HUES64 (cell line): ENCODE measurements around the gene CDK4.
A peak's percentile ranks its signal among the peaks of the same experiment; 100 is the strongest.

Experiments used
- H3K27ac ChIP-seq: 2 replicates; pipeline ENCODE4 v1.7.0; 2013; ENCODE audit warnings: low read depth, low read length, inconsistent platforms
- H3K27me3 ChIP-seq: 2 replicates; pipeline ENCODE4 v1.6.1; 2013; ENCODE audit warnings: mild to moderate bottlenecking, low read length; ENCODE audit not compliant: insufficient read depth
- H3K36me3 ChIP-seq: 2 replicates; pipeline ENCODE4 v1.6.1; 2013; ENCODE audit warnings: mild to moderate bottlenecking, low read length; ENCODE audit not compliant: insufficient read depth
- H3K4me1 ChIP-seq: 2 replicates; pipeline ENCODE4 v1.6.1; 2013; ENCODE audit warnings: mild to moderate bottlenecking, low read length, moderate library complexity; ENCODE audit not compliant: insufficient read depth
- H3K4me3 ChIP-seq: 2 replicates; pipeline ENCODE4 v1.5.1; 2013; ENCODE audit warnings: mild to moderate bottlenecking, low read length, moderate library complexity
- H3K9ac ChIP-seq: 2 replicates; pipeline ENCODE4 v1.6.1; 2013; ENCODE audit warnings: mild to moderate bottlenecking, low read depth, low read length
- H3K9me3 ChIP-seq: 2 replicates; pipeline ENCODE4 v1.6.1; 2013; ENCODE audit warnings: low read depth, low read length; ENCODE audit not compliant: insufficient read depth
- WGBS: fragments of 150-250, 120-280 bp; methylation state at CpG from one replicate; pipeline ENCODE4 v1.1.7; 2013; ENCODE audit warnings: missing lambda C conversion rate; 5-methylcytosine and 5-hydroxymethylcytosine counted together

Gene CDK4

DNA sequence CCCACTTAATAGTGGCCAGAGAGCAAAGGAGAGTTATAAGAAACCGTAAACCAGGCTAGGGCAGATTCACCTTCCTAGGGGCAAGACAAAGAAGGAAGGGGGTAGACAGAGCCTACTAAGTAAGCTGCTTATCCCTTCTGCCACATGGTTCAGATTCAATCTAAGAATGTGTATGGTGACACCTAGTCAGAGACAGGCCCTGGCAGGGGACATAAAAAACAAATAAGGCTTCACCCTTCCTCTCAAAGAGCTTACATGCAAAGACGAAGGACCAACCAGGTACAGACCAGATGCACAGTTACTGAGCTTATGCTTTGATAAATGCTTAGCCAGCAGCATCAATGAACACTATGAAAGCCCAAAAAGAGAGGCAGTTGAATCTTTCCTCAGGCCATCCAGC is 10.4 kb upstream of the CDK4 start:
- H3K9ac ChIP-seq = no peak overlapping the region
- H3K4me1 ChIP-seq = peaks cover 8% of the 10 kb centered on the region
- H3K27me3 ChIP-seq = peaks cover 64% of the 10 kb centered on the region
- H3K9me3 ChIP-seq = no peaks in the 10 kb centered on the region
- no peak overlapping the region for H3K4me3 ChIP-seq
- no peaks in the 10 kb centered on the region for H3K36me3 ChIP-seq
- 93% methylated on average over 2 of the region's 2 CpGs for WGBS
- no peak overlapping the region for H3K27ac ChIP-seq

GRCh38 chr12:57761391-57761998 is 9.4 kb upstream of the CDK4 start:
- WGBS = 85% methylated on average over 4 of the region's 4 CpGs
- Histone ChIP-seq H3K4me1 (0 out of 2 replicates have a peak, but pooled peaks cover 3% of the 10 kb centered on the region), H3K27me3 (peaks cover 64% of the 10 kb centered on the region), H3K27ac (no peak overlapping the region), H3K9ac (no peak overlapping the region), H3K36me3 (no peaks in the 10 kb centered on the region), H3K9me3 (no peaks in the 10 kb centered on the region), H3K4me3 (no peak overlapping the region)

GRCh38 chr12:57760347-57760982 is 8.4 kb upstream of the CDK4 start:
- H3K4me3 ChIP-seq = no peak overlapping the region
- no peak overlapping the region for H3K27ac ChIP-seq
- peaks cover 64% of the 10 kb centered on the region for H3K27me3 ChIP-seq
- H3K9ac ChIP-seq = no peak overlapping the region
- H3K4me1 ChIP-seq = 0 out of 2 replicates have a peak, but pooled peaks cover 6% of the 10 kb centered on the region
- 96% methylated on average over 1 of the region's 3 CpGs for WGBS
- no peaks in the 10 kb centered on the region for H3K9me3 ChIP-seq
- H3K36me3 ChIP-seq = no peaks in the 10 kb centered on the region

GRCh38 chr12:57759360-57759980 is 7.4 kb upstream of the CDK4 start:
- Histone ChIP-seq H3K36me3 (no peaks in the 10 kb centered on the region), H3K9ac (no peak overlapping the region), H3K4me3 (no peak overlapping the region), H3K9me3 (no peaks in the 10 kb centered on the region), H3K27me3 (peaks cover 57% of the 10 kb centered on the region), H3K4me1 (0 out of 2 replicates have a peak, but pooled peaks cover 6% of the 10 kb centered on the region), H3K27ac (no peak overlapping the region)
- 30% methylated on average over 3 of the region's 3 CpGs for WGBS

GRCh38 chr12:57758552-57759359 is 6.6 kb upstream of the CDK4 start:
- H3K27ac ChIP-seq = no peak overlapping the region
- H3K9ac ChIP-seq = no peak overlapping the region
- H3K9me3 ChIP-seq = no peaks in the 10 kb centered on the region
- peaks cover 57% of the 10 kb centered on the region for H3K27me3 ChIP-seq
- H3K4me1 ChIP-seq = peaks cover 10% of the 10 kb centered on the region; the same call in 1 of the 2 replicates
- H3K4me3 ChIP-seq = no peak overlapping the region
- 91% methylated on average over 25 of the region's 25 CpGs for WGBS
- H3K36me3 ChIP-seq = no peaks in the 10 kb centered on the region

GRCh38 chr12:57757771-57758170 is 5.7 kb upstream of the CDK4 start:
- no peak overlapping the region for H3K9ac ChIP-seq
- H3K4me3 ChIP-seq = no peak overlapping the region
- H3K36me3 ChIP-seq = no peaks in the 10 kb centered on the region
- H3K9me3 ChIP-seq = no peaks in the 10 kb centered on the region
- peaks cover 56% of the 10 kb centered on the region for H3K27me3 ChIP-seq
- 94% methylated on average over 4 of the region's 4 CpGs for WGBS
- peaks cover 16% of the 10 kb centered on the region for H3K4me1 ChIP-seq
- H3K27ac ChIP-seq = no peak overlapping the region

DNA sequence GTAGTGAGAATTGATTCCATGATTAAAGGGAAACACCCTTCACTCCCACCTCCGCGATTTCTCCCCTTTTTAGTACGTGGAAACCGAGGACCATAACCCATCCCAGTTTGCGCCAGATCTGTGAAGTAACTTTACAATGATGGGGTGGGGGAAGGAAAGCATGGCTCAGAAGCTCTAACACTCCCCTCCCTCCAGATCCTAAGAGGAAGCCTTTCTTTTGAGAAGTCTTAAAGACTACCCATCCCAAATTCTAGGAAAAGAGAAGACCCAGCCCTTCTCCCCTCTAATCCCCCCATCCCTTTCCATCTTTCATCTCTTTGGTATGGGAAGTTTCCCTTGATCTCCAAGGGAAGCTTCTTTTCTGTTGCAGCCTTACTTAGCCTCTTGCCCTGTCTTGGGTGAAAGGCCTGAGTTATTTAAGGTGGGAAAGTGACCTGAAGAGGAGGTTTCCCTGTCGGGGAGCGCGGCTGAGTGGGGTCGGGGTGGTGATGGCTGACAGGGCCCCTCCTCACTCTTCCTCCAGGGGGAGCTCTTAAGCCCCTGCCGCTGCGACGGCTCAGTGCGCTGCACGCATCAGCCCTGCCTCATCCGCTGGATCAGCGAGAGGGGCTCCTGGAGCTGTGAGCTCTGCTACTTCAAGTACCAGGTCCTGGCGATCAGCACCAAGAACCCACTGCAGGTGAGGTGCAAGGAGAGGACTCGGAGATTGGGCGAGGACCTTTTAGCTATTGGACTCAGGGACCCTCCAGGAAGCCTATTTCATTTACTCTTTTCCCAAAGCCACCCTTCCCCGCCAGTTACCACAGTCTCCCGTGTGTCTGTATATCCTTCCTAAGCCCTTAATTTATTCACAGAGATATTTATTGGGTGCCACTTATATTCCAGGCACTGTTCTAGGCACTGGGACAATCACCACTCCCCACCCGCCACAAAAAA is 4.6 kb upstream of the CDK4 start:
- Histone ChIP-seq H3K4me3 (peak overlapping the region; percentile 47), H3K9me3 (no peaks in the 10 kb centered on the region), H3K27ac (no peak overlapping the region), H3K9ac (no peak overlapping the region), H3K36me3 (no peaks in the 10 kb centered on the region), H3K27me3 (peaks cover 47% of the 10 kb centered on the region), H3K4me1 (peaks cover 18% of the 10 kb centered on the region)
- 16% methylated on average over 16 of the region's 22 CpGs for WGBS

DNA sequence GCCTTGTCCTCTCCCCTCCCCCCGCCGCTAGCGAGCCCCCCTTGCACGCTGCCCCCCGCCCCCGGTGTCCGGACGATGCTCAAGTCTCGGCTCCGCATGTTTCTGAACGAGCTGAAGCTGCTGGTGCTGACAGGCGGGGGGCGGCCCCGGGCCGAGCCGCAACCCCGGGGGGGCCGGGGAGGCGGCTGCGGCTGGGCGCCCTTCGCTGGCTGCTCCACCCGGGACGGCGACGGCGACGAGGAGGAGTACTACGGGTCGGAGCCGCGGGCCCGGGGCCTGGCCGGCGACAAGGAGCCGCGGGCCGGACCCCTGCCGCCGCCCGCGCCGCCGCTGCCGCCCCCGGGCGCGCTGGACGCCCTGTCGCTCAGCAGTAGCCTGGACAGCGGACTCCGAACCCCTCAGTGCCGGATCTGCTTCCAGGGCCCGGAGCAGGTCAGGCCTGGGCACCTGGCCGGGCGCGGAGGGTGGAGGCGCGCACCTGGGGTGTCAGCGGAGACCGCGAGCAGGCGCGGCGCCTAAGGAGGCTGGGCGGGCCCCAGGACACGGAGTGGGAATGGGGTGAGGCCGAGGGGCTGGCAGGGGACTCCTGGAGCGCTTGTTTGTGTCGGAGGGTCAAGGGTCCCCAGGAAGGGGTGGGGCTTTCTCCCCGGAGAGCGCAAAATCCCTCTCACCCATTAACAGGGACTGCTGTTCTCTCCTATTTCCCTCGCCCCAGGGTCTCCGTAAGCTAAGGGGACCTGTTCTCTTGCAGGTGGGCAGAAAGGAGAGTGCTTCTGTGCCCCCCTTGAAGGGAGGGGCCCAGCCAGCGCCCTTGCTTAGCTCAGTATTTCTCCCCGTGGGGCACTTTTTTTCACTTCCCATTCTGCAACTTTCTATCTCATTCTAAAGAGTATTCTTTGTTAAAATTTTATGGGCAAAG is 3.6 kb upstream of the CDK4 start:
- no peak overlapping the region for H3K9ac ChIP-seq
- H3K27ac ChIP-seq = no peak overlapping the region
- under 1% methylated on average over 75 of the region's 76 CpGs for WGBS
- H3K4me3 ChIP-seq = peak overlapping the region; percentile 47
- peaks cover 4% of the 10 kb centered on the region for H3K36me3 ChIP-seq
- H3K9me3 ChIP-seq = no peaks in the 10 kb centered on the region
- peaks cover 18% of the 10 kb centered on the region for H3K4me1 ChIP-seq
- peaks cover 47% of the 10 kb centered on the region for H3K27me3 ChIP-seq

GRCh38 chr12:57755194-57755453 is 3.0 kb upstream of the CDK4 start:
- under 1% methylated on average over 33 of the region's 34 CpGs for WGBS
- H3K4me1 ChIP-seq = peaks cover 18% of the 10 kb centered on the region
- H3K9me3 ChIP-seq = no peaks in the 10 kb centered on the region
- H3K9ac ChIP-seq = no peak overlapping the region
- no peak overlapping the region for H3K27ac ChIP-seq
- H3K4me3 ChIP-seq = peak overlapping the region; percentile 43
- peaks cover 47% of the 10 kb centered on the region for H3K27me3 ChIP-seq
- peaks cover 9% of the 10 kb centered on the region for H3K36me3 ChIP-seq
